ENCODE data around the gene TEX13B. TPM values are rescaled to one million over a fixed set of nuclear protein-coding genes. Genes with fewer than 3 reads are reported as not detected.
"Not testable (repeated sequence)": the region's sequence is repeated elsewhere in the genome, so short reads cannot be mapped to it uniquely, and the experiment has no call there.

Gene TEX13B
- total and polyA plus RNA-seq, 2 experiments from 2014 or later: not detected

DNA sequence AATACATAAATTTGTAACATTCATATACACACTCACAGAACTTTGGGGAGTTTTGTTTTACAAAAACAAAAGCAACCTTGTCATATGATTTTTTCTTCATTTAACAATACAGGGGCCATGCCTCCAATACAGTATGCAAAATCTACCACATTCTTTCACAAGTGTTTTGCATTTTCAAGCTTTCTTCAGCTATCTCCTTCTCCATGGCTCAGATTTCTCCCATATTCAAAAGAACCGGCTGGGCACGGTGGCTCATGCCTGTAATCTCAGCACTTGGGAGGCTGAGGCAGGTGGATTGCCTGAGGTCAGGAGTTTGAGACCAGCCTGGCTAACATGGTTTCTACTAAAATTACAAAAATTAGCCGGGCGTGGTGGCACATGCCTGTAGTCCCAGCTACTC is 4.1 kb downstream of the TEX13B start:
- DNase-seq (ENCODE audit: low read depth in 1 of 2, low spot score in 1 of 2): no peak
- no peak overlapping the region for H3K4me3 ChIP-seq
- TF ChIP-seq, protein P1, sequence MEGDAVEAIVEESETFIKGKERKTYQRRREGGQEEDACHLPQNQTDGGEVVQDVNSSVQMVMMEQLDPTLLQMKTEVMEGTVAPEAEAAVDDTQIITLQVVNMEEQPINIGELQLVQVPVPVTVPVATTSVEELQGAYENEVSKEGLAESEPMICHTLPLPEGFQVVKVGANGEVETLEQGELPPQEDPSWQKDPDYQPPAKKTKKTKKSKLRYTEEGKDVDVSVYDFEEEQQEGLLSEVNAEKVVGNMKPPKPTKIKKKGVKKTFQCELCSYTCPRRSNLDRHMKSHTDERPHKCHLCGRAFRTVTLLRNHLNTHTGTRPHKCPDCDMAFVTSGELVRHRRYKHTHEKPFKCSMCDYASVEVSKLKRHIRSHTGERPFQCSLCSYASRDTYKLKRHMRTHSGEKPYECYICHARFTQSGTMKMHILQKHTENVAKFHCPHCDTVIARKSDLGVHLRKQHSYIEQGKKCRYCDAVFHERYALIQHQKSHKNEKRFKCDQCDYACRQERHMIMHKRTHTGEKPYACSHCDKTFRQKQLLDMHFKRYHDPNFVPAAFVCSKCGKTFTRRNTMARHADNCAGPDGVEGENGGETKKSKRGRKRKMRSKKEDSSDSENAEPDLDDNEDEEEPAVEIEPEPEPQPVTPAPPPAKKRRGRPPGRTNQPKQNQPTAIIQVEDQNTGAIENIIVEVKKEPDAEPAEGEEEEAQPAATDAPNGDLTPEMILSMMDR (IDR thresholded peaks at IDR 0.05; ENCODE audit: low read depth, low read length): no peak
- no peaks in the 10 kb centered on the region for H3K9me3 ChIP-seq (ENCODE audit: low read depth)
- H3K36me3 ChIP-seq: no peaks in the 10 kb centered on the region
- H3K27ac ChIP-seq: no peak overlapping the region
- no peaks in the 10 kb centered on the region for H3K4me1 ChIP-seq (ENCODE audit: low read depth)
- H3K27me3 ChIP-seq: no peaks in the 10 kb centered on the region

DNA sequence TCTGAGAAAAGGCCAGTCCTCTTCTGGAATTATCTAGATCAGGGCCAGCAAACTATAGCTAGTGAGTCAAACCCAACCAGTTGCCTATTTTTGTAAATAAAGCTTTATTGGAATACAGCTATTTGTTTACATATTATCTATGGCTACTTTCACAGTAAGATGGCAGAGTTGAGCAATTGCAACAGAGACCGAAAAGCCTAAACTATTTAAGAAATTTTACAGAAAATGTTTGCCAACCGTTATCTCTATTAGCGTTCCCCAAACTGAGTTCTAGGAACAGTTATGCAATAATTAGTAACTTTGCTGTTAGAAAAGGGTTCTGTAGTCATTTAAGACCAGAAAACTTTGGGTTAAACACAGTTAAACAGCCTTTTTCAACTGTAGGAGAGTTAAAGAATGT is 10.5 kb downstream of the TEX13B start:
- Histone ChIP-seq H3K27me3 (no peaks in the 10 kb centered on the region), H3K4me3 (no peak overlapping the region)

DNA sequence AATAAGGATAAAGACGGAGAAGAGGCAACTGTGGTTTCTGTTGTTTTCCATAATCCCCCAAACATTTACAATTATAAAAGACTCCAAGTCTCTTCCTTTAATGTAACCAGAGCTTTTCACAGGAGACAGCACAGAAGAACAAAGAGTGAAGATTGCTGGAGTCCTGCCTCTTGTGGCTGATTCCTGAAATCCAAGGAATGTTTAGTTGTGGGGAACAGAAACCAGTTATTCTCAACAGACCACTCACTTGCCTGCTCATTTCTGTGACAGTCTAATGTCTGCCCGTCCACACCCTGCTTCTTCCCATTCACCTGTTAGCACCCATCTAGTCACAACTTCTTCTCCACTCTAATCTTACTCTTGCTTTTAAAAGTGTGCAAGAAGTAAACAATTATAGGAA is 12.1 kb downstream of the TEX13B start:
- DNase-seq (ENCODE audit: low read depth in 1 of 2, low spot score in 1 of 2): no peak
- H3K36me3 ChIP-seq: no peaks in the 10 kb centered on the region
- H3K9me3 ChIP-seq (ENCODE audit: low read depth): no peaks in the 10 kb centered on the region
- H3K27me3 ChIP-seq: no peaks in the 10 kb centered on the region
- no peak overlapping the region for H3K27ac ChIP-seq
- no peaks in the 10 kb centered on the region for H3K4me1 ChIP-seq (ENCODE audit: low read depth)
- no peak overlapping the region for H3K4me3 ChIP-seq
- TF ChIP-seq, protein P1 (IDR thresholded peaks at IDR 0.05; ENCODE audit: low read depth, low read length): no peak

More for the DNA sequence above, 10.5 kb downstream of the TEX13B start:
- TF ChIP-seq, protein P1 (IDR thresholded peaks at IDR 0.05; ENCODE audit: low read depth, low read length): no peak
- DNase-seq (ENCODE audit: low read depth in 1 of 2, low spot score in 1 of 2): peak in 1 of 2 donors; percentile 66
- Histone ChIP-seq H3K27ac (no peak overlapping the region), H3K4me1 (ENCODE audit: low read depth) (no peaks in the 10 kb centered on the region), H3K36me3 (no peaks in the 10 kb centered on the region), H3K9me3 (ENCODE audit: low read depth) (no peaks in the 10 kb centered on the region)

DNA sequence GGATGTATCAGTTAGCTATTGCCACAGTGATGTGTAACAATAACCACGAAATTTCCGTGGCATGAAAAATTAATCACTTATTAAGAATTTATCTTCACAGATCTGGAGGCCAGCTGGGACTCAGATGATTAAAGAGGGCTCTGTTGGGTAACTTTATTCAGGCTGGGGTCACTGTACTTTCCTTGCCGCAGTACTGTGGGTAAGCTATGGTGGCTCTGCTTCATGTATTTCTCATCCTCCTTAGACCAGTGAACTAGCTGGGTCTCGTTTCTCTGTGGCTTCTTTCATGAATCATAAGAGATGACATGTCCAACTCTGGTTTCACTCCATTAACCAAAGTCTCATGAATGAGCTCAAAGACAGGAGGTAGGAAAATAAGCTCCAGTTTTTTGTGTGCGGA is 13.5 kb downstream of the TEX13B start:
- TF ChIP-seq, protein P1 (IDR thresholded peaks at IDR 0.05; ENCODE audit: low read depth, low read length): no peak
- no peak for DNase-seq (ENCODE audit: low read depth in 1 of 2, low spot score in 1 of 2)
- H3K4me3 ChIP-seq: no peak overlapping the region

DNA sequence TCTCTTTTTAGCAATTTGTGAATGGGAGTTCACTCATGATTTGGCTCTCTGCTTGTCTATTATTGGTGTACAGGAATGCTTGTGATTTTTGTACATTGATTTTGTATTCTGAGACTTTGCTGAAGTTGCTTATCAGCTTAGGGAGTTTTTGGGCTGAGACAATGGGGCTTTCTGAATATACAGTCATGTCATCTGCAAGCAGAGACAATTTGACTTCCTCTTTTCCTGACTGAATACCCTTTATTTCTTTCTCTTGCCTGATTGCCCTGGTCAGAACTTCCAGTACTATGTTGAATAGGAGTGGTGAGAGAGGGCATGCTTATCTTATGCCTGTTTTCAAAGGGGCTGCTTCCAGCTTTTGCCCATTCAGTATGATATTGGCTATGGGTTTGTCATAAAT is 26.8 kb downstream of the TEX13B start:
- not testable (repeated sequence) for H3K4me1 ChIP-seq (ENCODE audit: low read depth); H3K4me3 ChIP-seq; H3K36me3 ChIP-seq; H3K9me3 ChIP-seq (ENCODE audit: low read depth); H3K27ac ChIP-seq; H3K27me3 ChIP-seq; DNase-seq (ENCODE audit: low read depth in 1 of 2, low spot score in 1 of 2)

More for the DNA sequence above, 13.5 kb downstream of the TEX13B start:
- H3K4me1 ChIP-seq (ENCODE audit: low read depth): no peaks in the 10 kb centered on the region
- H3K36me3 ChIP-seq: no peaks in the 10 kb centered on the region
- H3K9me3 ChIP-seq (ENCODE audit: low read depth): no peaks in the 10 kb centered on the region
- H3K27me3 ChIP-seq: no peaks in the 10 kb centered on the region
- H3K27ac ChIP-seq: no peak overlapping the region

DNA sequence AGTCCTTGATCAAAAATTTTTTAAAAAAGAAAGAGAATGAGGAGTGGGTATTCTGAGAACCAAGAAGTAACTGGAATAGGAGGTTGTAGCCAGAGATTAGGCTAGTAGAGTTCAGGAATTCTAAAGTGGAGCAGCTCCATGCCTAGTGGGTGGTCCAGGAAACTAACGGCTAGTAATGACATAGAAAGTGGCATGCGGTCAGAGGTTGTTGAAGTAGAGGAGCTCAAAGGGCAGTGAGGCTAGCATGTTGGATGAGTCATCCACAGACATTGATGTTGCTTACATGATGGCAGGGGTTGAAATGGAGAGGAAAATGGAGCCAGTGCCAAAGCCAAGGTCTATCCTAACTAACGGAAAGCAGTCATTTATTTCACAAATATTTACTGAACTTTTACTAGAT is 42.1 kb downstream of the TEX13B start:
- DNase-seq (ENCODE audit: low read depth in 1 of 2, low spot score in 1 of 2): no peak
- Histone ChIP-seq H3K9me3 (ENCODE audit: low read depth) (no peaks in the 10 kb centered on the region), H3K4me1 (ENCODE audit: low read depth) (no peaks in the 10 kb centered on the region), H3K4me3 (no peak overlapping the region), H3K27me3 (peaks cover 19% of the 10 kb centered on the region), H3K36me3 (no peaks in the 10 kb centered on the region), H3K27ac (no peak overlapping the region)
- TF ChIP-seq, protein P1 (IDR thresholded peaks at IDR 0.05; ENCODE audit: low read depth, low read length): no peak
